Tibial artery (tissue), 4 donors: Measurements from ENCODE around the gene HEBP2.

ENCODE experiments used
- DNase-seq, 2 donors: peaks; one replicate each; pipeline ENCODE4 v3.0.0-alpha.2; 2019
- H3K27ac ChIP-seq, 2 donors: fragments of 200-600 bp; sonication (generic) in 1 of 2; 1 replicate in 1 of 2; 2 replicates in 1 of 2; pipeline ENCODE4 v1.5.1; 2018 to 2019; ENCODE audit warnings: mild to moderate bottlenecking in 1 of 2
- H3K27me3 ChIP-seq, 2 donors: fragments of 200-600 bp; sonication (generic) in 1 of 2; one replicate each; pipeline versions ENCODE4 v1.5.1 to v1.6.0; 2016 to 2019
- H3K36me3 ChIP-seq, 3 donors: fragments of 200-600 bp; sonication (generic) in 2 of 3; one replicate each; pipeline ENCODE4 v1.5.1; 2016 to 2019; ENCODE audit warnings: mild to moderate bottlenecking in 2 of 3
- H3K4me1 ChIP-seq, 4 donors: fragments of 200-600 bp; sonication (generic) in 2 of 4; 1 replicate in 3 of 4; 2 replicates in 1 of 4; pipeline ENCODE4 v1.5.1; 2016 to 2019
- H3K4me3 ChIP-seq, 2 donors: fragments of 200-600 bp; sonication (generic) in 1 of 2; 1 replicate in 1 of 2; 2 replicates in 1 of 2; pipeline ENCODE4 v1.5.1; 2018 to 2019; ENCODE audit warnings: mild to moderate bottlenecking in 2 of 2
- H3K9me3 ChIP-seq, 3 donors: fragments of 200-600 bp; sonication (generic) in 1 of 3; one replicate each; pipeline ENCODE4 v1.5.1; 2016 to 2019
- CTCF ChIP-seq, 2 experiments: fragments of 200-600 bp in 1 of 2; fragments of 450-650 bp in 1 of 2; IDR thresholded peaks; one replicate each; pipeline ENCODE4 v1.5.1; 2017 to 2019; ENCODE audit warnings: antibody characterized with exemption in 2 of 2, mild to moderate bottlenecking in 1 of 2, moderate library complexity in 1 of 2
- intact Hi-C: fragments of 100-400 bp; cut with DNase I; formaldehyde crosslinking; loops from one replicate; pipeline ENCODE4 v1.15.0; 2023; ENCODE audit warnings: low total_unique reads

The HEBP2 gene

GRCh38 chr6:138442663-138443062 is 38.6 kb downstream of the HEBP2 start:
- DNase-seq: no peak
- no peak for TF ChIP-seq CTCF (IDR thresholded peaks at IDR 0.05)
- Histone ChIP-seq H3K9me3 (no peaks in the 10 kb centered on the region), H3K4me3 (no peak overlapping the region), H3K4me1 (no peaks in the 10 kb centered on the region), H3K36me3 (no peaks in the 10 kb centered on the region), H3K27me3 (no peaks in the 10 kb centered on the region), H3K27ac (no peak overlapping the region)
- intact Hi-C loops: no loop called here

- no peaks in the 10 kb centered on the region for H3K27me3 ChIP-seq
- H3K4me1 ChIP-seq: no peaks in the 10 kb centered on the region
- no peak overlapping the region for H3K4me3 ChIP-seq
- no peak overlapping the region for H3K27ac ChIP-seq
- no peak for TF ChIP-seq CTCF (IDR thresholded peaks at IDR 0.05)
- no peaks in the 10 kb centered on the region for H3K9me3 ChIP-seq
- no peaks in the 10 kb centered on the region for H3K36me3 ChIP-seq
- intact Hi-C loops: no loop called here
- no peak for DNase-seq
Measured at GRCh38 chr6:138443979-138444378, 40.0 kb downstream of the HEBP2 start.

GRCh38 chr6:138446821-138447220 is 42.8 kb downstream of the HEBP2 start:
- Histone ChIP-seq H3K9me3 (no peaks in the 10 kb centered on the region), H3K27me3 (no peaks in the 10 kb centered on the region), H3K36me3 (no peaks in the 10 kb centered on the region), H3K4me3 (no peak overlapping the region), H3K27ac (no peak overlapping the region), H3K4me1 (no peaks in the 10 kb centered on the region)
- TF ChIP-seq CTCF (IDR thresholded peaks at IDR 0.05): no peak
- intact Hi-C loops: no loop called here
- no peak for DNase-seq

GRCh38 chr6:138450445-138450844 is 46.4 kb downstream of the HEBP2 start:
- intact Hi-C loops: no loop called here
- no peak for TF ChIP-seq CTCF (IDR thresholded peaks at IDR 0.05)
- no peak overlapping the region for H3K4me3 ChIP-seq
- no peaks in the 10 kb centered on the region for H3K4me1 ChIP-seq
- DNase-seq: no peak
- H3K27ac ChIP-seq: no peak overlapping the region
- H3K36me3 ChIP-seq: no peaks in the 10 kb centered on the region
- no peaks in the 10 kb centered on the region for H3K9me3 ChIP-seq
- H3K27me3 ChIP-seq: no peaks in the 10 kb centered on the region

GRCh38 chr6:138451043-138451442 is 47.0 kb downstream of the HEBP2 start:
- Histone ChIP-seq H3K9me3 (no peaks in the 10 kb centered on the region), H3K4me3 (no peak overlapping the region), H3K27ac (no peak overlapping the region), H3K27me3 (no peaks in the 10 kb centered on the region), H3K4me1 (no peaks in the 10 kb centered on the region), H3K36me3 (no peaks in the 10 kb centered on the region)
- no peak for DNase-seq
- no peak for TF ChIP-seq CTCF (IDR thresholded peaks at IDR 0.05)
- intact Hi-C loops: no loop called here

GRCh38 chr6:138454981-138455706 is 51.1 kb downstream of the HEBP2 start:
- Histone ChIP-seq H3K27ac (no peak overlapping the region), H3K9me3 (no peaks in the 10 kb centered on the region), H3K4me1 (no peaks in the 10 kb centered on the region), H3K27me3 (no peaks in the 10 kb centered on the region), H3K4me3 (no peak overlapping the region), H3K36me3 (no peaks in the 10 kb centered on the region)
- no peak for DNase-seq
- TF ChIP-seq CTCF (IDR thresholded peaks at IDR 0.05): no peak
- intact Hi-C loops: no loop called here
